Skin epidermis (tissue), 12 donors: ENCODE data around the gene CCDC9B.

Experiments
- H3K27ac ChIP-seq, 21 experiments: fragments of 200-600 bp; sonication (generic) in 11 of 21; one replicate each; pipeline ENCODE4 v1.5.0; 2020; ENCODE audit warnings: mild to moderate bottlenecking in 3 of 21, inconsistent platforms in 2 of 21, moderate library complexity in 2 of 21
- H3K4me3 ChIP-seq, 7 experiments: fragments of 200-600 bp; sonication (generic) in 2 of 7; one replicate each; pipeline ENCODE4 v1.5.0; 2020; ENCODE audit warnings: inconsistent platforms in 2 of 7, mild to moderate bottlenecking in 2 of 7, moderate library complexity in 1 of 7

Gene CCDC9B

DNA sequence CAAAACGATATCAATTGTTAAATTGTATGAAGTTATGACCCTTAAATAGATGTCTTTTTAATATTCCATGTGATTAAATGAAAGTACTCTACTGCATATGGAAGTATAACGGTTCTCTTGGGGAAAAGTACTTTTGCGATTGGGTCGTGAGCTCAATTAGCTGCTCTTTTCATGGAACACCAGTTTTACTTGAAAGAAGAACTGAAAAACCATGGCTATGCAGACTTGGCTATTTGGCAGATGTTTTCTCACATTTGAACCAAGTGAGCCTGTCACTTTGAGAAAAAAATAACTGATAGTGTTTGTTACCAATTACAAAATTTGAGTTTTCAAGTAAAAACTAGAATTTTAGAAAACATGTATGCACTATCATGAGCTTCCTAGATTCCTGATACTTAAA lies 23.2 kb downstream of the CCDC9B start:
- Histone ChIP-seq H3K4me3 (no peak overlapping the region), H3K27ac (no peak overlapping the region)

DNA sequence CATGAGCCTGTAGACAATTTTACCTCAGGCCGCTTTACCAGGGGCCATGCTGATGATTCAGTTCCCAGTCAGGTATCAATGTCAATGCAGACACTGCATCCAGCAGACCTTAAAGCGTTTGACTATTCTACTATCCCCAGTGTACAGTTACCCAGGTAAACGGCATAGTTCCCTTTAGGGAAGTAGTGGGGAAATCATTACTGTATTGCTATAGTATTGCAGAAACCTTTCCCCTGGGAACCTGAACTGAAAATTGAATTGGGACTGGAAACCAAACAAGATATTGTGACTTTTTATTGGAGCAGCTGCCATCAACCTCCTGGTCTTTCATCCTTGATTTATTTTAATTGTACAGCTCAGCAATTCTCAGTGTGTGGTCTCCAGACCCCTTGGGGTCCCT lies 23.8 kb downstream of the CCDC9B start:
- Histone ChIP-seq H3K4me3 (no peak overlapping the region), H3K27ac (no peak overlapping the region)

DNA sequence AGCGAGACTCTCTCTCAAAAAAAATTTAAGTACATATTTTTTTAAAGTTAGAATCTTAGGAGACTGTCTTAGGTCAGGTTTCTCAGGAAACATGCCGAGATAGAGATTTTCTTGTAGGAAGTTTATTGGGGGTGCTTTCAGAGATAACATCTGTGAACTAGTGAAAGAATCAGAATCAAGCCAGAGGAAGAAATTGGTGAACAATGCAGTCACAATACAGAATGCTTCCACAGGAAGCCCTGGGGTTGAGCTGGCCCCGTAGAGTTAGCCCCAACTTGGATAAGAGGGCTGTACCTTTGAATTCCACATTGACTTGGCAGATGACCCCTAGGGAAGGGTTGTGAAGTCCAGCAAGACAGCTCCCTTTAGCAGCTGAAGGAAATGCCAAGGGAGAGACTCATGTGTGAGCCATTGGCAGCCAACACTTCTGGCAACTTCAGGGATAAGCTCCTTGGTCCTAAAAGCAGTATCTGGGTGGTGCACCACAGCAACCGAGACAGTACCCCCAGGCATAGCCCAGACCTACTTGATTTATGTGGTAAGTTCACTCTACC lies 25.9 kb downstream of the CCDC9B start:
- Histone ChIP-seq H3K27ac (no peak overlapping the region), H3K4me3 (no peak overlapping the region)

DNA sequence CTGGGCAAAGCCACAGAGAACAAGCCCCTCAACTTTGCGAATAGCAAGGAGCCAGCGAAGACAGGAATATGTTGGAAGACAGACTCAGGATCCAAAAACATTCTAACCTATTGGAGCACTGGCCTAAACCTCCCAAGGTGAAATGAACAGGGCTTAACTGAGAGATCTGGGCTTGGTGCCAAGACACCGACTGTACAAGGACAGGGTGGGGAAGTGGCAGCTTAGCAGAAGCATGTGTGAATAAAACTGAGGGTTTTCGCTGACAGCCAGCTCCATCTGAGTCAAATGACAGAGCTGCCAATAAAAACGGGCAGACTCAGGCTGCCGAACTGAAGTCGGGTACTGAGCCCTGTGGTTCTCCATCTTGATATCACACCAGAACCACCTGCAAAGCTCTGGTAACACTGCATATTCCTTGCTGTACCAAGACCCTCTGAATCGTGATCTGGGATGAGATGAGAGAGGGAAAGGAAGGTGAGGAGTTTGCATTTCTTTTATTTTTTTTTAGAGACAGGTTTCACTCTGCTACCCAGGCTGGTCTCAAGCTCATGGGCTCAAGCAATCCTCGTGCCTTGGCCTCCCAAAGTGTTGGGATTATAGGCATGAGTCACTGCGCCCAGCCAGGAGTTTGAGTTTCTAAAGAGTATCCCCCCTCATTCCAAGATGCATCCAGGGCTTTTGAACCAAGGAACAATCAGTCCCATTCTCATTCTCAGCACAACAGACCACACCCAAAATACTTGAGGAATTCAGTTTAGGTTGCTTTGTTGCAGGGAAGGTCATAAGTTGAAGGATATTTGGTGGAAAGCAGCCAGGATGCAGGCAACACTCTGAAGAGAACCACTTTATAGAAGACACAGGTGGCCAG lies 27.0 kb downstream of the CCDC9B start:
- Histone ChIP-seq H3K27ac (peak overlapping the region in 1 of 21 experiments; percentile 52), H3K4me3 (no peak overlapping the region)

DNA sequence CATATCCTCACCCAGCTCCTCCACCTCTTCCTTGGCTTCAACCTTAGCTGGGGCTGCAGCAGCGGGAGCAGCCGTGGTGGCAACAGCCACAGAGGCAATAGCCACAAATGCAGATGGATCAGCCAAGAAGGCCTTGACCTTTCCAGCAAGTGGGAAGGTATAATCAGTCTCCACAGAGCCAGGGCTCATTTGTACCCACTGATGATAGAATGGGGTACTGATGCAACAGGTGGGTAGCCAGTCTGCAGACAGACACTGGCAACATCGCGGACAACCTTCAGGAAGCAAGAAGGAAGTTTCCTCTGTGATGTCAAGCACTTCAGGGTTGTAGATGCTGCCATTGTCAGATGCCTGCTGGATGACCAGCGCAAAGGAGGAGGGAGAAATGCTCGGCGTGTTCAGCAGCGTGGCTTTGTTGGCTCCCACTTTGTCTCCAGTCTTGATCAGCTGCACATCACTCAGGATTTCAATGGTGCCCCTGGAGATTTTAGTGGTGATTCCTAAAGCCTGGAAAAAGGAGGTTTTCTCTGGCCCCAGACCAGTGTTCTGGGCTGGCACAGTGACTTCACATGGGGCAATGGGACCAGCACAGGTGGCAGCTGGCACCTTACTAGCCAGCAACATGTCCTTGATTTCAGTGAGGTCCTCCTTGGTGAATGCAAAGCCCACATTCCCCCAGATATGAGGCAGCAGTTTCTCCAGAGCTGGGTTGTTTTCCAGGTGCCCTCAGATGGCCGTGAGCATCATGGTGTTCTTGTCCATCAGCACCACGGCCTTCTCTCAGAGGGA lies 28.2 kb downstream of the CCDC9B start:
- no peak overlapping the region for H3K27ac ChIP-seq

DNA sequence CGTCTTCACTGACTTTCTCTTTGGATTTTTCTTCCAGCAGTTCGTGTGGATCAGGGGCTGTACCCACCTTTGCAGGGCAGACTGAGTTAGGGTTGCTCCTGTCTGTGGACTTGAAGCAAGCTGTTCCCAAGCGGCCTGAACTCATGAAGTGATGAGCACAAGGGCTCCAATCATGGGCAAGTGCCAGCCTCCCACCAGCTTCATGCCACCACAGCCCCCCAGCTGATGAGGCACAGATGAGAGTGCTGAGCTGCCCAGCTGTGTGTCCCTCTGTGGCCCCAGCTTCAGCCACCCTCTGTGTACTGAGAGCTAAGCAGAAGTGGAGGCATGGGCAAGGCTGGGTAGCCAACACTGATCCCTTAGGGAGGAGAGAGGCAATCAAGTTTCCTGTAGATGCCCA lies 29.7 kb downstream of the CCDC9B start:
- Histone ChIP-seq H3K4me3 (no peak overlapping the region), H3K27ac (no peak overlapping the region)

More for the DNA sequence above, 28.2 kb downstream of the CCDC9B start:
- no peak overlapping the region for H3K4me3 ChIP-seq

DNA sequence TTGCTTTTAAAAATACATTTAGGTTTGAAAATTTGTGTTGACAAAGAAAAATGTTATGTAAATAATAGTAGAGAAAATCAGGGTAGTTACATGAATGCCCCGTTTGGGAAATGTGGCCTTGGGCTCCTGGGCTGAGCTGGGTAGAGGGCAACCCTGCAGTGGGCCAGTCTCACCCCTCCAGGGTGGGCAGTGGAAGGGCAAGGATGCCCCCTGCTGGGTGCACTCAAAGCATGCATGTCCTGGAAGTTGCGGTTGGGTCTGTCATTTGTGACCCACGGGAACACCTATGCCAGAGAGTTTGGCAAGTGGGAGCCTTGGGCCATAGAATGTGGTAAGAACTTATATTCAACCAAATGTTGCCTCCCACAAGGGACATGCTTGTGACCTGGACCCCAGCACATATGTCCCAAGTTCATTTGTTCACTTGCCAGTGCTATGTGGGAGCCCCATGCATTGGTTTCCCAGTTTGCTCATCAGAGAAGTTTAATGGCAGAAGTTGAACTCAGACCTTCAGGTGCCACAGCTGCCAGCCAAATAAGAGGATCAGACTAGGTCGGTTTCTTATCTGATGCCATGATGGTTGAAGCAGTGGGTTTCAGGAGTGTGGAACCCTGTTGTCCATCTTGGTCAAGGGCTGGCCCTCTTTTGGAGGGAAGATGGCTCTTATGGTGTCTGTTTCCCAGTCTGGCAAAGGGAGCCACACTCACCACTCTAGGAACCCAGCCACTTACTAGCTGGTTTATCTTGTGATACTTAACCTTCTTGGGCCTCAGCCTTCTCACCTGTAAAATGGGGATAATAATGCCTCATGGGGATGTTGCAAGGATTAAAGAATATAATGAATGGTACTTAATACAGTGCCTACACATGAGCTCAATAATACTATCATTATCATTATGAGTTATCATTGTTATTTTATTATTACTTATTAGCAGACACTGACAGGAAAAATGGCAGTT lies 30.5 kb downstream of the CCDC9B start:
- Histone ChIP-seq H3K4me3 (no peak overlapping the region), H3K27ac (no peak overlapping the region)

DNA sequence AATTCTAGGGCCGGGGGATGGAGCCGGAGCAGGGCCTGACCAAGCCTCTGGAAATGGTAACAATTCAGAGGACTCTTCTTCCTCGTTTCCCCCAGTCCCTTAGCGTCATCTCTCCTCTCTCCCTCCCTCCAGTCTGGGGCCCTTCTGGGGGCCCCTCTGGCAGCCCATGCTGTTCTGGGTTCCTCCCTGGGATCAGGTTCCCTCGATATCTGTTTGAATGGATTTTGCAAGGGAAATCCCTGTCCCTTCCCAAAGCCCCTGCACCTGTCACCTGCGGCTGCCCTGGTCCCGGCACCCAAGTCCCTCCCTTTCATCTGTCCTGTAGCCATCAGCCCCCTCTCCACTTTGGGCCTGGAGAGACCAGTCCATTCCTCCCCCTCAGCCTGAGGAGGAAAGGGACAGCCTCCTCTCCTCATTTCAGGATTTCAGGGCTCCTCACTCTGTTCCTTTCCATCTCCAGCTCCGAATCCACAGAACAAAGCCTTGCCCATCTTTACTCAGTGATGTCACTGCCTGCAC lies 31.3 kb downstream of the CCDC9B start:
- H3K27ac ChIP-seq, result peak overlapping the region in 8 of 21 experiments; percentile 79 to 99 (median 91)

DNA sequence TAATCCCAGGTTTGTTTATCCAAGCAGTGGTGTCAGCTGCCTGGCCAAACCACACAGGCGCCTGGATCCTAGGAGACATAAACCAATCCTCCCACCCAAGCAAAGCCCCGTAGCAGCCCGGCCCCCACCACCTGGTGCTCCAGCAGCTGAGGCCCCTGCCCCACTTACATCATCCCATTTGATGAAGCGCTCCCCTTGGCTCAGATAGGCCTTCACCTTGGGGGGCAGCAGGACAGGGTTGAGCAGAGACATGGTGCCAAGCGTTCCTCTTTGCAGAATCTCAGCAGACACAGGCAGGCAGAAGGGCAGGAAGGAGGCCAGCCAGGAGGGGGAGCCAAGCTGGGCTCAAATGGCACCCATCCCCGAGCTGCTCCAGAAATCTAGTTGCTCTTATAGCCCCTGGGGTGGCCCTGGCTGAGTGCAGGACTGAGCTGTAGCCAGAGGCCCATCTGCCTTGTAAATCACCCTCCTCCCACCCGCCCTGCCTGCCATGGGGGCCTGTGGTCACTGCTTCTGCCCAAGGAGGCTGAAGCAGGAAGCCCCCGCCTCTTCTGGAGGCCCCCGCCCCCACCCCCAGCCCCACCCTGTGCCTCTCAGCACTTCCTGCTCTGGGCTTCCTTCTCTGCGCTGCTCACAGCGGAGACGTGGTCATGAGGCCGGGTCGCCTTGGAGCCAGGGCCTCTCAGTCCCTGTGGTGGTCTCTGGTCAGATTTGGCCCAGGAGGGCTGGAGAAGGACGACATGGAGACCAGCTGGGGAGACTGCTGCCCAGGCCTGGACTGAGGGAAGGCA lies 33.1 kb downstream of the CCDC9B start, which contains the start of gene PLCB2:
PLCB2 (minus strand) TSS at position 515 of the 791 bp plus-strand sequence; CDS start at position 252, 263 bp downstream.
- Histone ChIP-seq H3K27ac (peak within 1 kb of the TSS in 20 of 21 experiments; percentile 6 to 99 (median 80)), H3K4me3 (peak within 1 kb of the TSS; percentile 26 to 40 (median 31))

More for the DNA sequence above, 31.3 kb downstream of the CCDC9B start:
- no peak overlapping the region for H3K4me3 ChIP-seq

DNA sequence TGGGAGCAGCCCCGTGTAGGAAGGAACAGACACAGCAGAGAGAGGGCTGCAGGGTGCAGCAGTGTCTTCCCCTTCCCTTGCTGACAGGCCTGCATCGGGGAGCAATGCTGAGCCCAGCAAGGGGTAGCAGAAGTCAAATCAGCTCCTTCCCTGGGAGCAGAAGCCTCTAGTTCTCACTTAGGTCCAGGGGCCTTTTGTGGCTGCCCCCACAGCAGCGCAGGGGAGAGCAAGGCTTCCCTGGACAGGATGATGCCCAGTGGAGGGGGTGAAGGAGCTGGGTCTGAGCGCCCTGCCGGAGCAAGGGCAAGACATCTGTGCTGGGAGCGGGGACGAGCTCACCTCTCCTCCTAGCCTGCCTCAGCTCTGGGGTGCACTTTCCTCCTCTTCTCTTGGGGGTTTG lies 33.8 kb downstream of the CCDC9B start:
- peak overlapping the region; percentile 26 to 40 (median 31) for H3K4me3 ChIP-seq
- peak overlapping the region in 17 of 21 experiments; percentile 6 to 99 (median 86) for H3K27ac ChIP-seq

DNA sequence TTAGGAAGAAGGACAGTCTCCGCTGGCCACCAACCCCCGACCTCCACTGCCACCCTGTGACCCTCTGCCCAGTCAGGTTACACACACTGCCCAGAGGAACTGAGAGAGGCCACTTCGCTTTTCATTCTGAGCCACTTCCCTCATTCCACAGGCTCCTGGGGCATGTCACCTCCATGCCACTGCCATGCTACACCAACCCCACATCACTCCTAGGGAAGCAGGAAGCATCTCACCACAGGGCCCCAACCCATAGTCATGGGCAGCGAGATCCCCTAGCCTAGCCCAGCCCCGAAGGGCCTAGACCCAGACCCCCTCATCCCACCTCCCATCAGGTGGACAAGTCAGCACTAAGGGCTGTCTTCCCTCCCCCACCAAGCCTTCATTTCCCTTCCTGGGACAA lies 34.4 kb downstream of the CCDC9B start:
- H3K4me3 ChIP-seq, result peak overlapping the region; percentile 26 to 40 (median 31)

DNA sequence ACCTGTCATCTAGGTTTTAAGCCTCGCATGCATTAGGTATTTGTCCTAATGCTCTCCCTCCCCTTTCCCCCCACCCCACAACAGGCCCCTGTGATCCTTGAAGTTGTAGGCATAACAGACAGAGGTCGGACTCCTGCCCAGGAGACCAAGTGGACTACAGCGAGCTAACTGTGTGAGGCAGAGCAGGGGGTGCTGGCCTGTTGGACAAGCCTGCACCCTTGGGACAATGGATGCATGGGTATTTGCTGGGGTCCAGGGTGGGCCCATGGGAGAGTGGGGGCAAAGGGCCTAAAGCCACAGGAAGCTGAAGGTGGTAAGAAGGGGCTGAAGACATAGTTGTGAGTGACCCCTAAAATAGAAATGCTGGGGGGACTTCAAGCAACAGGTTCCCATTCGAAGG lies 35.5 kb downstream of the CCDC9B start:
- Histone ChIP-seq H3K4me3 (no peak overlapping the region), H3K27ac (no peak overlapping the region)

More for the DNA sequence above, 34.4 kb downstream of the CCDC9B start:
- peak overlapping the region in 13 of 21 experiments; percentile 6 to 99 (median 87) for H3K27ac ChIP-seq

DNA sequence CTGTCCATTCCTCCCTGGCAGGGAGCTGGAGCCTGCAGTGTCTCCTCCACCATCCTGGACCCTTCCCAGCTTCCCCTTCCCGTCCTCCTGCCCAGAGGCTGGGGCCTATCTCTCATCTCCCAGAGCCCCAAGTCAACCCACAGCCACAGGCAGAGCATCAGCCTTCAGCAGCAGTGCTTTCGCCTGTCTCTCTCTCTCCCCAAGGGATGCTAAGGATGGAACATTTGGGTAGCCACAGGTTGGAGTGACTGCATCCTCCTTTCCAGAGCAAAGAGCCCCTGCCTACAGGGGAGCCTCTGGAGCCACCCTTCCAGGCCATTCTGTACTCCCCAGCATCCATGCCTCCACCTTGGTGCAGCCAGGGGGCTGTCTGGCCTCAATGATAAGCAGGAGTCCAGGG lies 37.2 kb downstream of the CCDC9B start:
- Histone ChIP-seq H3K27ac (no peak overlapping the region), H3K4me3 (no peak overlapping the region)

DNA sequence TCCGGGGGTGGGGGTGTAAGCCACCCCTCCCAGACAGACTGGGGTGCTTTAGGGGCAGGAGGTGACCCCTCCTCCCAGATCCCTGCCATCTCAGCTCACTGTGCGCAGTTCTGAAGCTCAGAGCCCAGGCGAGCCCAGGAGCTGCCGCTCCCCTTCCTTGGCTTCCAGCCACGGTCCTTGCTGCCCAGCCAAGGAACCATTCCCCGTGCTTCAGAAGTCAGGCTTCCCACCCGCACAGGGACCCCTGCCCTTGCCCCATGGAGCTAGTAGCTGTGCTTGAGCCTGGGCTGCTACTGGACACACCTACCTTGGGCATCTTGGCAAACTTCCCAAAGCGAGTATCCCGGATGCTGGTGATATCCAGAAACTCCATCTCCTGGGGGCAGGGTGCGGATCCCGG lies 37.8 kb downstream of the CCDC9B start:
- no peak overlapping the region for H3K27ac ChIP-seq
- H3K4me3 ChIP-seq, result no peak overlapping the region

DNA sequence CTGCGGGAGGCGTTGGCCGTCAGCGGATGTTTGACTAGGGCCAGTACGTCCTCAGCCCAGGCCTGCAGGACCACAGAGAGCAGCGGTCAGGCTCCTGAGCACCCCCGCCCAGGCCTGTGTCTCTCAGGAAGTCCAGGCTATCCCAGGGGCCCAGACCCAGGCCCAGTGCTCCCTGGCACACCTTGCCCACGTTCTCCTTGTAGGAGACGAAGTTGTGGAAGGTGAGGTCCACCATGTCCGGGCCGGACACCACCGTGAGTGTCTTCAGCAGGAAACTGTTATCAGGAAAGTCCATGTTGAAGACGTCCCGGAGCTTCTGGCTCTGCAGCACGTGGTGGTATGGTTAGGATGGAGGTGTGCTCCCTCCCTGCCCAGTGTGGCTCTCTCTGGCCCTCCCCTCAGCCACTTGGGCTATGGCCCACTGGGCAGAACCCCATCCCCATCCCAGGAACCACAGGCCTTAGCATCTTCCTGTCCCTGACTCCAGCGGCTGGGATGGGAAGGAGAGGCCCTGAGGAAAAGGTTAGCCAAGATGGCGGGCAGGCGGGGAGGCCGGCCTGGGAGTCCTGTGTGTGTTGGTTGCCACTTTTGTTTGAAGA lies 38.4 kb downstream of the CCDC9B start:
- Histone ChIP-seq H3K4me3 (no peak overlapping the region), H3K27ac (no peak overlapping the region)

DNA sequence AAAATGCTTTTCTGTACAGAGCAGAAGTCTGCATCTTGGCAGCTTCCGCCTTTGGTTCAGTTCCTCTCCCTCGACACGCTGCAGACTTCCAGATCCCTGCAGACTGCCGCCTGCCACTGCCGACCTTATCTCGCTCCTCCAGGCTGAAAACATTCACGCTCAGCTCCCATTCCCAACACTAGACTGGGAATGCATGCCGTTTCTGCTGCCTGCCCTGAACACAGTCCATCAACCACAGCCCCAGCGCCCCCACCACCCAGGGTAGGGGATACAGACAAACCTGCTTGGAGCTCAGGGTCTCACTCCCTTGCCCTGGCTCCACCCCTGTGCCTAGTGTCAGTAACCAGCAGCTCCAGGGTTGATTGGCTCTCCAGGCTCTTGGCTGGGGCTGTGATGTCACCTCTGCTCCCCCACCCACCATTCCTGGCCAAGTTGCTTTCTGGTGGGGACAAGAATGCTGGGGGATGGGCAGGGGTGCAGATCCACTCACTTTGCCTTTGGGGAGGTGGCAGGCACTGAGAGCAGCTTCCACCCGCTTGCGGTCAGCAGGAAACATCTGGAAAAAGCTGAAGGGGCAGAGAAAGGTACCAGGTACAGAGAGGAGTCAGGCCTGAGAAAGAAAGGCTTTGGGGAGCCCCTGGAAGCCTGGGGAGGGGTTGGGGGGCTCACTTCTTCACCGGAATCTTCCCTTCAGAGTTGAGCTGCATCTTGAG lies 39.1 kb downstream of the CCDC9B start:
- no peak overlapping the region for H3K4me3 ChIP-seq
- H3K27ac ChIP-seq, result no peak overlapping the region

DNA sequence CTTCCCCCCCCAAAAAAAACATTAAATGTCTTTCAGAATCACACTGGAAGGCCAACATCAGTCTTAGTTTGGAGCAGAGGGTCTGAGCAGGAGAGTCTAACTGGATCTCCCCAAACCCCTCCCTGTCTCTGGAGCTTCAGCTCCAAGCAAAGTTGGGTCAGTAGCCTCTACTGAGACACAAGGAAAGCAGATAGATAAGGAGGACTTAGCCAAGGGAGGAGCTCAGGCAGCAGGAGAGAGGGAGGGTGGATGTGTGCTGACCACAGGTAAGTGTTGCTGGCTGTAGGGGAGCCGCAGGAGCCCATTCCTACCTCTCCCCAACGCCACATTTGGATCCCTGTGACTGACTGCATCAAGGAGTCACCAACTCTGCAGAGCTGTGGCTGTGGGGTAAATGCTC lies 40.0 kb downstream of the CCDC9B start:
- H3K27ac ChIP-seq, result no peak overlapping the region
- H3K4me3 ChIP-seq, result no peak overlapping the region
